GM19240 (cell line): ENCODE results near the gene NDE1.
"Not testable (repeated sequence)": the region's sequence is repeated elsewhere in the genome, so short reads cannot be mapped to it uniquely, and the experiment has no call there.

Source experiments
- DNase-seq: peaks from one replicate; pipeline ENCODE4 v3.0.0; 2011; ENCODE audit warnings: low spot score; ENCODE audit not compliant: insufficient read length

The NDE1 gene

GRCh38 chr16:15694499-15694898 is 44.5 kb downstream of the NDE1 start:
- DNase-seq, result no peak

DNA sequence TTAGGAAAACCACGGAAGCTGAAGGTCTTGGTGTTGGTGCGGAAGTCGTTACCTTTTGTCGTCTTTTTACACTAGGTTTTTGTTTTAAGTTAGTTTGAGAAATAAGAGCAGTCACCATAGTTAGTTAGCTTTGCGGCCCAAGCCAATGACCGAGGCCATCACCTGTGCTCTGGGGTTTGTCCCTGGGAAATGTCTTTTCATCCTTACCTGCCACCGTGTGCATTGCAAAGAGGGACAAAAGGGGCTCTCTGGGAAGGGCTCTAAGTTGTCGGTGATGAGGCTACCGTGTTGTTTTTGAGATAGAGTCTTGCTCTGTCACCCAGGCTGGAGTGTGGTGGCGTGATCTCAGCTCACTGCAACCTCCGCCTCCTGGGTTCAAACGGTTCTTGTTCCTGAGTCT is 49.8 kb downstream of the NDE1 start:
- no peak for DNase-seq

DNA sequence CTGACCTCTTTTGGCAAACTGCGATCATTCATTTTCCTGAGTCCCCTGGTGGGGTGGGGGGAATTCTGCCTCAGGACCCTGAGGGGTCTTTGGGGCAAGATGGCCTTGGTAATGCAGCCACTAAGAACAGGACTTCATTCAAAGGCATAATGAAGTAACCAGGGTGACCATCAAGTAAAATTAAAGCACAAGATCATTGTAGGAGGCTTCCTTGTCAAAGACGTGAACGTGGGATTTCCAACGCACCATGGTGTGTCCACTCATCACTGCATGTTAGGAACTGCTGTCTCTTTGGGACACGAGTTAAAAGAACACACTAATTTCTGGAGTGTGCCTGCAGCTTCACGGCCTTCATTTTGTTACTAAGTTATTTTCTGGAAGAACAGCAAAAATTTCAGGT is 51.3 kb downstream of the NDE1 start:
- DNase-seq, result no peak

- DNase-seq, result no peak
These were observed 52.2 kb downstream of the NDE1 start for GRCh38 chr16:15701975-15702970.

DNA sequence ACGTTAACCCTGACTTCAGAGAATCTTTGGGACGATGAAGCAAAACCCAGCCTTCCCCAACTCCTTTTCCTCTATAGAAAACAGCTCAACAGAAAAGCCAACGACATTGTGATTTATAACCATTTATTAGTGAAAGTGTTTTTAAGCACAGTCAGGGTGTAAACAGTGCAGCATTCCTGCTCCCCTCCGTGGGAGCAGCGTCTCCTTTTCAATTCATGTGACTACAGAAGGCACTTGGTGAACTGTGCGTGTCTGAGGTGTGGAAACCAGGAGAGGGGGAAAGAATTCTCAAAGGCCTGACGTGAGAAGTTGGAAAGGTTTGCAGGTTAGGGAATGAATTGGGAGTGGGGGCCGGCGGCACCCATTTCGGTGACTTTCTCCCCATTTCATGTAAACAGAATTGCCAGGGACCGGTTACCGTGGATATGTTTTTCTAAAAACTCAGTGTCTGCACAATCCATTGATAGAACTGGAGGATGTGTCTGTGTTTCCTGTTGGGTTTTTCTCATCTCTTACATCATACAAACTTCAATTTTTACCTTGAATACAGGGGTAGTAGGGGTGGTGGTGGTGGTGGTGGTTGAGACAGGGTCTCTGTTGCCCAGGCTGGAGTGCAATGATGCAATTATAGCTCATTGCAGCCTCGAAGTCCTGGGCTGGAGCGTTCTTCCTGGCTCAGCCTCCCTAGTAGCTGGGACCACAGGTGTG is 53.1 kb downstream of the NDE1 start:
- no peak for DNase-seq

DNA sequence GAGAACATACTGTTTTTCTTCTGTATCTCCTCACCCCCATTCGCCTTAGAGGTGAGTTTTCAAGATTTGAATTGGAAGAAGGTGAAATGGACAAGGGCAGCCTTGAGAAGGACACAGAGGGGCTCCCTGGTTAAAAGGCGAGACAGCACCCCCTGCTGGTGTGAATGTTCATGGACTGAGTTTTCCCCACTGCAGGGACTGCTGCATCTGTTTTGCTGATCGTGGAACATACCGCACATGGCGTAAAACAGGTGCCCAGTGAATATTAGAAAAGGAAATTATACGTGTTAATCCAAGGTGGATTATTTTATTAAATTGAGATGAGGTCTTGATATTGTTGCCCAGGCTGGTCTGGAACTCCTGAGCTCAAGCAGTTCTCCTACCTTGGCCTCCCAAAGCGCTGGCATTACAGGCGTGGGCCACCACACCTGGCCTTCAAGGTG is 54.5 kb downstream of the NDE1 start:
- DNase-seq, result peak; percentile 79

GRCh38 chr16:15705064-15705565 is 55.1 kb downstream of the NDE1 start:
- DNase-seq, result no peak

GRCh38 chr16:15707332-15707731 is 57.3 kb downstream of the NDE1 start:
- DNase-seq, result no peak

GRCh38 chr16:15708096-15708495 is 58.1 kb downstream of the NDE1 start:
- DNase-seq, result no peak

GRCh38 chr16:15708997-15709396 is 59.0 kb downstream of the NDE1 start:
- DNase-seq, result no peak

GRCh38 chr16:15714393-15715172 is 64.5 kb downstream of the NDE1 start:
- no peak for DNase-seq

DNA sequence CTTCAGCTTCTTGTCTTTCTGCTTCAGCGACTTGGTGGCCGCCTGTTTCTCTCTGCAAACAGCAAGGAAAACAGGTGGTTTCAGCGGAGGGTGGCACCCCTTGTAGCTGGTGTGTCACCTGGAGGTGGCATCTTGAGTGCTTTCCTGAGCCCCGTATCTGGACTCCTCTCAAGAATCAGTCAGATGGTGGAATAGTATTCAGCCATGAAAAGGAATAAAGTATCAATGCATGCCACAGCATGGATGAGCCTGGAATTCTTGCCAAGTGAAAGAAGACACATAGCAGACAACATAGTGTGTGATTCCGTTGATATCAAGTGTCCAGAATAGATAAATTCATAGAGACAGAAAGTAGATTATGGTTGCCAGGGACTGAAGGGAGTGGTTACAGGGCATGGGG is 65.2 kb downstream of the NDE1 start:
- DNase-seq, result no peak

DNA sequence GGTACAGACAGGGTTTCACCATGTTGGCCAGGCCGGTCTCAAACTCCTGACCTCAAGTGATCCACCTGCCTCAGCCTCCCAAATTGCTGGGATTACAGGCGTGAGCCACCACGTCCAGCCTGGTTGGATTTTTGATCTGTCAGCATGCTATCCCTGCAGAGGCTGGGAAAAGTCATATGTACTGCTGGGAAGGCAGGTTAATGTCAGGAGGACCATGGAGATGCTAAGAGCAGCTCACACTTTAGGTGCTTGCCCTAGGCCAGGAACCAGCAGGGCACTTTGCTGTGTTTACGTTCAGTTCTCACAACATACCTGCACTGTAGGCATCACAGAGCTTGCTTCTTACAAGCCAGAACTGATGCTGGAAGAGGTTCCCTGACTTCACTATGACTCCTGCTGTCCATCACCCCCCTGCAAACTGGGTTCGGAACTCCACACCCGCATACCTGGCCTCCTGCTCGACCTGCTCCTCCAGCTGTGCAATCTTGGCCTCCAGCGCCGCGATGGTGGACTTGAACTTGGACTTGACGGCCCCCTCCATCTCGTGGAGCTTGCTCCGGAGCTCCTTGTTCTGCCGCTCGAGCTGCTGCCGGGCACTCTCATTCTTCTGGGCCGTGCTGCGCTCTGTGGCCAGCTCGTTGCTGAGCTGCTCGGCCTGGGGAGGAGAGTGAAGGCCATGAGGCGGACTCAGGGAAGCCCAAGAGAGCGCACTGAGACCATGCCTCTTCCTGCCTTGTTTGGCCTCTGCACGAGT is 66.8 kb downstream of the NDE1 start:
- DNase-seq, result no peak

- DNase-seq, result no peak
These were observed 71.0 kb downstream of the NDE1 start for GRCh38 chr16:15721018-15721417.

DNA sequence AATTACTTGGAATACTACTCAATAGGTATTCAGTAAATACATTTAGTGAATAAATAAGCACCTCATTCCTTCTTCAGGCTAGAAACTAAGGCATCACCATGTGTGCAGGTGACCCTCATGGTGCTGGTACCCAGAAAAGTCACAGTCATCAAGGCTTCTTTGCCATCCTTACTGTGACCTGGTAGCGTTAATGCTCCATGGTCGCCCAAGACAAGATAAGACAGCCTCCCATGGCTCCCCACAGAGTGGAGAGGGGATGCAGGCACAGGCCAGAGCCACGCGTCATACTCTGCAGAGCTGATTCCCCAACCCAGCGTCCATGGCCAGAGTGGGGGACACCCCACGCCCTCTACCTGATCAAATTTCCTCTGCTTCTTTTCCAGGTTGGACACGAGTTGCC is 73.8 kb downstream of the NDE1 start:
- no peak for DNase-seq

DNA sequence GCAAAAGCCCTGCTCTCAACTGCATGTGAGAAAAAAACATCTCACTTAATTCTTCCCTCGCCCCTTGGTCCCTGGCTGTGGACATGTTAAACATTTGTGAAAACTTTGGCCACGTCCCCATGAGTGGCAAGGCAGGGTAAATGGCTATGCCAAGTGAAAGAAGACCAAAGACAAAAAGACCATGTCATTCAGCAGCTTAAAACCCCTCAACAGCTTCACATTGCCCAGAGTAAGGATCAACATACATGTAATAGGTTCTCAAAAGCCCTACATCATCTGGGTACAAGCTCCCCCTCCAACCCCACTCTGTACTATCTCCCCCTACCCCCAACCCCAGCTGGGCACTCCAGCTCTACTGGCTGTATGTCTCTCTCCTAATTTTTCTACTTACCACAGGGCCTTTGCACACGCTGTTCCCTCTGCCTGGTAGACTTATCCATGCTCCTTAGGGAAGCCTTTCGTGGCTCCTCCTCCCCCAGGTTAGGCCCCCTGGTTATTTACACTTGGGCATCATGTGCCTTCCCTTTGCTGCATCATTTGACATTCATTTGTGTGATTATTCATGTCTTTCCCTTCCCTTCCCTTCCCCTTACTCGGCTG is 75.7 kb downstream of the NDE1 start:
- no peak for DNase-seq

DNA sequence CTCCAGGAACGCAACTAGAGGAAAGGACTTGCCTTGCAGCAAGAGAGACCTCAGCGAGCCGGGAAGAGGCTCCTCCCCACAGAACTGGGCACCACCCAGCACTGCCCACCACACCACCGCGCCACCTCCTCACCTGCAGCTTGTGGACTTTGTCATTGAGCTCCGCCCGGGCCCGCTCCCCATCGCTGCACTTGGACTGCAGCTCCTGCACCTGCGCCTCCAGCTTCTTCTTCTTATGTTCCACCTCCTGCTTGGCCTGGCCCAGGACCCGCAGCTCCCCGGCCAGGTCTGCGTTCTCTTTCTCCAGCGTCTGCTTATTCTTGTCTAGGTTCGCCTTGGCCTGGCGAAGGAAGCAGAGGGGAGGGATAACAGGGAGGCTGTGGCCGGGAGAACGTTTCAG is 76.7 kb downstream of the NDE1 start:
- no peak for DNase-seq

GRCh38 chr16:15727697-15728096 is 77.7 kb downstream of the NDE1 start:
- DNase-seq, result not testable (repeated sequence)

GRCh38 chr16:15729152-15729551 is 79.1 kb downstream of the NDE1 start:
- no peak for DNase-seq

DNA sequence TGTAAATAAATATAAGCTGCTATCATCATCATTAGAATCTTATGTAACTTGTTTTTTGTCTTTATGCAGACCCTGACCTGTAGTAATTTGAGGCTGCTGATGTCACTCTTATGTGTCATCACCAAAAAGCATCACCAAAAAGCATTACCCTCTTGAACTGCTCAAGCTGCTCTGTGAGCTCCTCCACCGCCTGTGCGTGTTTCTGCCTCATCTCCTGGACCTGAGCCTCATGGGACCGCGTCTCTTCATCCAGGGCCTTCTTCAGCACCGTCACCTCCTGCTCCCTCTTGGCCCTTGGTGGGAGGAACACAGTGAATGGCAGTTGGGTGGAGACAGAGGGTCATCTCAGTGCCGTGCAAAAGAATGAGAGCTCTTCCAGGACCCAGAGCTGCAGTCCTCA is 82.4 kb downstream of the NDE1 start:
- no peak for DNase-seq
